ENCODE results near the gene DEGS1.
A peak's percentile ranks its signal among the peaks of the same experiment; 100 is the strongest.

DEGS1 gene

GRCh38 chr1:224219011-224219611, 36.1 kb downstream of the DEGS1 start (continued):
- TF ChIP-seq ZNF184 (tag by site-specific recombination; IDR thresholded peaks at IDR 0.05) = no peak
- TF ChIP-seq RBAK (tag by site-specific recombination; IDR thresholded peaks at IDR 0.05) = no peak
- no peak for TF ChIP-seq ZNF48 (tag by site-specific recombination; IDR thresholded peaks at IDR 0.05)
- TF ChIP-seq, protein P1, sequence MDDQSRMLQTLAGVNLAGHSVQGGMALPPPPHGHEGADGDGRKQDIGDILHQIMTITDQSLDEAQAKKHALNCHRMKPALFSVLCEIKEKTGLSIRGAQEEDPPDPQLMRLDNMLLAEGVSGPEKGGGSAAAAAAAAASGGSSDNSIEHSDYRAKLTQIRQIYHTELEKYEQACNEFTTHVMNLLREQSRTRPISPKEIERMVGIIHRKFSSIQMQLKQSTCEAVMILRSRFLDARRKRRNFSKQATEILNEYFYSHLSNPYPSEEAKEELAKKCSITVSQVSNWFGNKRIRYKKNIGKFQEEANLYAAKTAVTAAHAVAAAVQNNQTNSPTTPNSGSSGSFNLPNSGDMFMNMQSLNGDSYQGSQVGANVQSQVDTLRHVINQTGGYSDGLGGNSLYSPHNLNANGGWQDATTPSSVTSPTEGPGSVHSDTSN (CRISPR knock-in tag; IDR thresholded peaks at IDR 0.05) = no peak
- no peak for TF ChIP-seq ZNF426 (tag by site-specific recombination; IDR thresholded peaks at IDR 0.05)
- TF ChIP-seq ZNF660 (tag by site-specific recombination; IDR thresholded peaks at IDR 0.05) = peak; percentile 98
- no peak for TF ChIP-seq TCF7L2 (IDR thresholded peaks at IDR 0.05; ENCODE audit: borderline replicate concordance, low read depth, low read length)
- no peak for TF ChIP-seq ZNF830 (tag by site-specific recombination; IDR thresholded peaks at IDR 0.05; ENCODE audit: low read depth)
- TF ChIP-seq, protein P2, sequence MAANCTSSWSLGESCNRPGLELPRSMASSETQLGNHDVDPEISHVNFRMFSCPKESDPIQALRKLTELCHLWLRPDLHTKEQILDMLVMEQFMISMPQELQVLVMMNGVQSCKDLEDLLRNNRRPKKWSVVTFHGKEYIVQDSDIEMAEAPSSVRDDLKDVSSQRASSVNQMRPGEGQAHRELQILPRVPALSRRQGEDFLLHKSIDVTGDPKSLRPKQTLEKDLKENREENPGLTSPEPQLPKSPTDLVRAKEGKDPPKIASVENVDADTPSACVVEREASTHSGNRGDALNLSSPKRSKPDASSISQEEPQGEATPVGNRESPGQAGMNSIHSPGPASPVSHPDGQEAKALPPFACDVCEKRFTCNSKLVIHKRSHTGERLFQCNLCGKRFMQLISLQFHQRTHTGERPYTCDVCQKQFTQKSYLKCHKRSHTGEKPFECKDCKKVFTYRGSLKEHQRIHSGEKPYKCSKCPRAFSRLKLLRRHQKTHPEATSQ (tag by site-specific recombination; IDR thresholded peaks at IDR 0.05) = no peak
- TF ChIP-seq PRDM2 (tag by site-specific recombination; IDR thresholded peaks at IDR 0.05; ENCODE audit: borderline replicate concordance) = no peak
- no peak for TF ChIP-seq ZBTB8A (tag by site-specific recombination; IDR thresholded peaks at IDR 0.05)
- no peak for TF ChIP-seq ZNF473 (tag by site-specific recombination; IDR thresholded peaks at IDR 0.05)
- no peak for TF ChIP-seq ZBTB21 (tag by site-specific recombination; IDR thresholded peaks at IDR 0.05)
- TF ChIP-seq YY2 (tag by site-specific recombination; IDR thresholded peaks at IDR 0.05) = no peak
- no peak for TF ChIP-seq ZNF280C (tag by site-specific recombination; IDR thresholded peaks at IDR 0.05)
- TF ChIP-seq ZNF654 (tag by site-specific recombination; IDR thresholded peaks at IDR 0.05; ENCODE audit: low read depth) = no peak
- TF ChIP-seq, protein P3, sequence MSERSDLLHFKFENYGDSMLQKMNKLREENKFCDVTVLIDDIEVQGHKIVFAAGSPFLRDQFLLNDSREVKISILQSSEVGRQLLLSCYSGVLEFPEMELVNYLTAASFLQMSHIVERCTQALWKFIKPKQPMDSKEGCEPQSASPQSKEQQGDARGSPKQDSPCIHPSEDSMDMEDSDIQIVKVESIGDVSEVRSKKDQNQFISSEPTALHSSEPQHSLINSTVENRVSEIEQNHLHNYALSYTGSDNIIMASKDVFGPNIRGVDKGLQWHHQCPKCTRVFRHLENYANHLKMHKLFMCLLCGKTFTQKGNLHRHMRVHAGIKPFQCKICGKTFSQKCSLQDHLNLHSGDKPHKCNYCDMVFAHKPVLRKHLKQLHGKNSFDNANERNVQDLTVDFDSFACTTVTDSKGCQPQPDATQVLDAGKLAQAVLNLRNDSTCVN (tag by site-specific recombination; optimal IDR thresholded peaks at IDR 0.05) = no peak
- TF ChIP-seq HOXA7 (CRISPR knock-in tag; IDR thresholded peaks at IDR 0.05; ENCODE audit: borderline replicate concordance) = no peak
- no peak for TF ChIP-seq ZNF274 (IDR thresholded peaks at IDR 0.05; ENCODE audit: low read length)
- no peak for TF ChIP-seq ZNF274 (tag by site-specific recombination; IDR thresholded peaks at IDR 0.05; ENCODE audit: borderline replicate concordance)
- TF ChIP-seq BCL11B (tag by site-specific recombination; IDR thresholded peaks at IDR 0.05; ENCODE audit: low read depth) = no peak
- TF ChIP-seq ZNF629 (tag by site-specific recombination; IDR thresholded peaks at IDR 0.05) = no peak
- TF ChIP-seq ZNF404 (tag by site-specific recombination; IDR thresholded peaks at IDR 0.05) = no peak
- TF ChIP-seq ZNF311 (tag by site-specific recombination; IDR thresholded peaks at IDR 0.05; ENCODE audit: borderline replicate concordance) = no peak
- no peak for TF ChIP-seq ELK4 (IDR thresholded peaks at IDR 0.05; ENCODE audit: borderline replicate concordance, low read depth, low read length)
- no peak for TF ChIP-seq ZNF112 (tag by site-specific recombination; IDR thresholded peaks at IDR 0.05)
- TF ChIP-seq ZNF664 (tag by site-specific recombination; IDR thresholded peaks at IDR 0.05) = no peak
- no peak for TF ChIP-seq ZBTB1 (tag by site-specific recombination; IDR thresholded peaks at IDR 0.05)

All from HEK293 (cell line).